AG20443 (cell line): ENCODE measurements around the gene DSCAML1.

Experiments used
- DNase-seq: peaks from one replicate; pipeline ENCODE4 v3.0.0; 2012; ENCODE audit warnings: low spot score, mixed read lengths

Gene DSCAML1

DNA sequence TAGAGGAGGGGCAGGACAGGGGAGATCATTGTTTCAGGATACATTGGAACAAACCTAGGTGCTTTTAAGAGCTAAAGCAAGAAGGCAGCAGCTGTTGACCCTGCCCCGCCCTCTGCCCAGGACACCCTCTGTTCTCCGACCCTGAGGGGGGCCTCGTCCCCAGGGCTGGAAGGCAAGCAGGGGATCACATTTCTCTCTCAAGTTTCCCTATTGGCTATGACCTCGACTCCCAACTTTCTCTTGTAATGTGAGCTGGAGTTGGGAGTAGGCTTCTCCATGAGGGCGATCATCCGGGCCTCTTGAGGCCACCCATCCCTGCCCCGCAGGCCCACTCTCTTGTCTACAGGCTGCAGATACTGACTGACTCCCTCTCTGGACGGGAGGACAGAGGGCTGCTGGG is 37.7 kb downstream of the DSCAML1 start:
- DNase-seq, result no peak

DNA sequence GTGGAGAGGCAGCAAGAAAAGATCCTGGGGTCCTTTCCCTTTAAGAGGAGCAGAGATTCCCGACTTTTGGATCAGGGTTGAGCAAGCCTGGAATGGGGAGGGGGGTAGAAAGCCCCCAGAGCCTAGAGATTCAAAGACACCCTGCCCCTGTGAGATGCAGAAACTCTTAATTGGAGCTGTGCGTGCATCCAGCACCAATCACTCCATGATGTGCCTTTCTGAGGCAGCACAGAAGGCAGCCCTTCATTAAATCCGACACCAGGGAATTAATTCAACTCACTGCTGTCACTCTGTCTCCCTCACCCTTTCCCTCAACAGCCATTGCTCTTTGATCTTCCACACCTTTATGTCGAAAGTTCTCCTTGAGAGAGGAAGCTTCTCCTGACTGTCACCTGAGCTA is 43.0 kb downstream of the DSCAML1 start:
- no peak for DNase-seq

- no peak for DNase-seq
These were observed 44.2 kb downstream of the DSCAML1 start for GRCh38 chr11:117752721-117753237.

- DNase-seq, result no peak
These were observed 44.9 kb downstream of the DSCAML1 start for GRCh38 chr11:117752071-117752470.

DNA sequence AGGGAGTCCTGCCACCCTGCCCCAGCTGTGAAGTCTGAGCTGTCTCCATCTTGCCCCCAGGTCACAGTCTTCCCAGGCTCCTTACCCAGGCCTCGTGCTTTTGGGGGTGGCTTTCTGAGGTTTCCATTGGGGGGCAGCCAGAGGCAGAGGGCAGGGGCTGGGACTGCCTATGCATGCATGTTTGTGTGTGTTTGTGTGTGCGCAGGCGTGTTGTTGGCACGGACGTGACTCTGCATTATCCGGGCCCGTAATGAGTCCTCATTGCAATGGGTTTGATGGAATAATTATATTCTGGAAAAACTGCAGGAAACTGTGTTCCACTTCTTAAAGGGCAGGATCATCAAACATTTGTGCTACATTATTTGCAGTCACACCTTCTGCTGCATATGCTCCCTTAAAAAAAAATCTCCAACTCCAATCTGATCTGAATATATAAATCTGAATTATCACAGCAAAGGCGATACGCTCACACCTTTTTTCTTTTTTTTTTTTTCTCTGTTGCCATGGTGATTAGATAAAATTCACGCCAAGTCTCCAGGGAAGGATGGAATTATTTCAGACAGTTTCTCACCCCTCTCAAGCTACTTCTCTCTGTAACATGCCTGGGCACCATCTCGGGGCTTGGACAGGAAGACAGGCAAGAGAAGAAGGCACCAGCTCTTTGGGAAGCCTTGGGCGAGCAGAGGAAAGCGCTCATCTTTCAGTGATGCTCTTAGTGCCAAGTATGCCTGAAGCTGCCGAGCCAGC is 45.9 kb downstream of the DSCAML1 start:
- no peak for DNase-seq

GRCh38 chr11:117750357-117750756 is 46.7 kb downstream of the DSCAML1 start:
- DNase-seq, result no peak

GRCh38 chr11:117749541-117749910 is 47.5 kb downstream of the DSCAML1 start:
- no peak for DNase-seq

DNA sequence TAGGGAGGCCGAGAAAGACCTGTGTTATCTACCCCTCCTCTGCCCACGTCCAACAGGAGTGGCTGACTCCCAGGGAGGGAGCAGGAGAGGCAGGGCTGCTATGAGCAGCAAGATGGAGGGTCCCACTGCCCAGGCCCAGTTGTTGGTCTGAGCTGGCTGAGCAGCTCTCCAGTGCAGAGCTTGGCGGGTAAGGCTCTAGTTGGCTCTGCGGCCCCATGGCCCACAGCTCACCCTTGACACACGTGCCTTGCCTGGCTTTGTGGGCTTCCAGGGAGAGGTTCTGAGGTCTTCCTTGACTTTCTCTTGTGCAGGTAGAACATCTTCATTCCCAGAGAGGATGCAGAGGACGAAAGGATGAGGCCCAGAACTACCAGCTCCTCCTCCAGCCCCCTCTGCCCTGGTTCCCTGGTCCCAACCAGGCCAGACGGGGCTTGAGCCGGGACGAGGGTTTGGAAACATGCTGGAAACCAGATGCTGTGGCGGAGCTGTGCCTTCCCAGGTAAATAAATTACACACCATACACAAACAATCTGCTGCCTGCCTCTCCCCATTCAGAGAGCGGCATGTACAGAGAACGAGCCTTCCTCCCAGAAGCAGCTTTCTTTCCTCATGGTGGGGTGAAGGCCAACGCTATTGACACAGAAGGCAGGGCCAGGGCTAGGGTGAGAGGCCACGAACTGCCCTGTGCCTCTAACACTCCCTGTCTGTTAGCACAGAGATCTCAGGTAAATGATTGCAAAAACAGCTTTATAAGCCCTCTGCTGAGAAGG is 48.1 kb downstream of the DSCAML1 start:
- no peak for DNase-seq

DNA sequence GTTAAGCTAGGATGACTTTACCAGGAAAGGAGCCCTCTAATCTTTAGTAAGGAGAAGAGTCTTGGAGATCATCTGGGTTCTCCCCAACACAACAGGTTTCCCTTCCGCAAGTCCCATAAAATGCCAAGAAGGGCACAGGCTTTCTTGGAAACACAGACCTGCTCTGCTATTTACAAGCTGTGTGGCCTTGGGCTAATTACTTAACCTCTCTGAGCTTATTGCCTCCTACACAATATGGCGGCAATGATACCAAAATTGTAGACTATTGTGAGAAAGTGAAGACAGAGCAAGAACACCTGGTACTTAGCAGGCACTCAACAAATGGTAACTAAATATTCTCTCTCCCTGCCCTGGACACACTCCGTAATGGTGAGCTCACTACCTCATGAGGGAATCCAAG is 49.1 kb downstream of the DSCAML1 start:
- DNase-seq, result no peak

DNA sequence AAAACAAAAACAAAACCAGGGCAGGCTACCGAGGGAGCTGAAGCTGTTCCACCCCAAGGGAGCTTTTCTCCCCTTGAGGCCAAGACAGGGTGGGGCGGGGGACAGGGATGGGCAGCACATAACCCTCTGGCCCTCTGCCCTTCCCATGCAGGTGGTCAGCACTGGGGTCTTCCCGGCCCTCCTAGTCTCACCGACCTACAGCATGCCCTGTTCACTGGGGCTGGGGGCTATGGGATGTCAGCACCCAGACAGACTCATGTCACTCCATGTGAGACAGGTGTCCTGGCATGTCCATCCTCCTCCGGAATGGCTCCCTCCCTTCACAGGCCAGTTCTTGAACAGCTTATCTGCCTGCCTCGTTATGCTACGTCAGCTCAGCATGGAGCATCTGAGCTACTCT is 51.7 kb downstream of the DSCAML1 start:
- DNase-seq, result no peak

DNA sequence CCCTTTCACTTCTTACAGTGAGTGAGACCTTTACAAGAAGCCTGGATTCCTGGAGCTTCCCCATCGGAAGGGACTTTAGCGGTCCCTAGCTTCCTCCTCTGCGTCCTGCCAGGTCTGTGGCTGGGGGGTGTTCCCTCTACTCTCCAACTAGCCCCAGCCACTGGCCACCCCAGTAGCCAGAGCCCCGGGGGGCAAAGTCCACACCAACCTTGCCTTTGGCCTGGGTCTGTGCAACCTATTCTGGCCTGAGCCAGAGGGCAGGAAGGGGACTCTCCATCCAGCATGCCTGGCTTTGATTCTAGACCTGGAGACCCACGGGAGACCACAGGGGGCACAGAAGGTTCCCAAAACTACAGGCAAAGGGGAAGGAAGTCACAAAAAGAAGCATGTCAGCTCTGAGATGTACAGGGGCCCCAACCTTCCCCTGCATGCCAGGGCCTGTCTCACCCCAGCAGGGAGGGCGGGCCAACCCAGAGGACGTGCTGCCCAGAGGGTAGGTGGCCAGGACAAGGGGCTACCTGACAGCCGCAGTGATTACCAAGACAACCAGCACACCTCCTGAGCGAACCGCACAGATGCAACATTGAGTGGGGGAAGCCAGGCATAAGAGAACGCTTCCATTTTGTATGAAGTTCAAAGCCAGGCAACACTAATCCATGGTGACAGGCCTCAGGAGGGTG is 52.4 kb downstream of the DSCAML1 start:
- no peak for DNase-seq

- DNase-seq, result no peak
These were observed 53.7 kb downstream of the DSCAML1 start for GRCh38 chr11:117743121-117743815.

DNA sequence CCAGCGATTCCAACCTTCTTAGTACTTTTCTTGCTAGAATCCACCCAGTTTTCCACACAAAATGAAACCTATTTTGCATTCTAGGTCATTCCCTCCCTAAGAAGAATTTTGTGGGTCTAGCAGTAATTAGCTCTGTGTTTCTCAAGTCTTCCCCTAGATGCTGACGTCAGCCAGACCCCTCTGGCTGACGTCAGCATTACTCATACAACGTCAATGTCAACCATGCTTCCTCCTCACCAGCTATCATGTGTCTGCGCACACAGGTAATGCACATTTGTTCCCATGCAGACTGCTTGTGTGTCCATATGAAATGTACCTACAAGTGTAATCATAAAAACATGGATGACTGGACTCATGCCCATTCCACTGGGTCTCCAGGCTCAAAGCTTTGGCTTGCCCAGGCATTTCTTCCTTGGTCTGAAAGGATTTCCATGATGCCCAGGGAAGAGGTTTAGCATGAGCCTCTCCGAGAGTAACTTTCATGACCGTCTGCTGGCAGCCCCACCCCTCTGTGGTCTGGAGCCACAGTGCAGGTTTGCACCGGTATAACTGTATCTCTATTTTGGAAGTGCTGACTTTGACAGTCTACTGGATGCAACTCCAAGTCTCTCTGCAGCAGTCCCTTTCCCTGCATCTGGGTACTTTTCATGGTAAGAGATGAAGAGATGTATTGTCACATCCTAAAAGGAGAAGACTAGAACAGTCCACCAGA is 58.6 kb downstream of the DSCAML1 start:
- DNase-seq, result no peak

DNA sequence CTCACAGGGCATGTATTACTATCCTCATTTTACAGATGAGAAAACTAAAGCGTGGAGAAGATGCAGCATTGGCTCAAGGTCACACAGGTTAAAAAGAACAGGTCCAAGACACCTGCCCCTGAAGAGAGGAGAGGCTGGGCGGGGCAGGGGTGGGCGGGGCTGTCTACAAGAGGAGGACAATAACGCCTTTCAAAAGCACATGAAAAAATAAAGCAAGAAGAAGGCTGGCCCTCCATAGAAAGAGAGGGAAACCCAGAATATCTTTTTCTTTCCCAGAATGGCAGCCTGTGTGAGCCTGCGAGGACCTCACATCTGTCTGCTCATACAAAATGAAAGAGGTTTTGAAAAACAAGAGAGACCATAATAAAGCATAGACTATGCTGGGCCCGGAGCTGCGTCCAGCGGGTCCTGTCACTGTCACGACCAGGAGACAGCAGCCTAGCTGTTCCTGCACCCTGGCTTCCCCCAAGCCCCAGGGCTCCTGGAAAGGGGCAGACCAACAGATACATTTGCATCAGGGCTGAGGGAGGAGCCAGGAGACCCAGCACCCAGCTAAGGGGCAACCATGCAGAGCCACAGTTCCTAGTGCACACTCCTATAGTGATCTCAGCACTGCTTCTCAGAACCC is 61.6 kb downstream of the DSCAML1 start:
- no peak for DNase-seq

DNA sequence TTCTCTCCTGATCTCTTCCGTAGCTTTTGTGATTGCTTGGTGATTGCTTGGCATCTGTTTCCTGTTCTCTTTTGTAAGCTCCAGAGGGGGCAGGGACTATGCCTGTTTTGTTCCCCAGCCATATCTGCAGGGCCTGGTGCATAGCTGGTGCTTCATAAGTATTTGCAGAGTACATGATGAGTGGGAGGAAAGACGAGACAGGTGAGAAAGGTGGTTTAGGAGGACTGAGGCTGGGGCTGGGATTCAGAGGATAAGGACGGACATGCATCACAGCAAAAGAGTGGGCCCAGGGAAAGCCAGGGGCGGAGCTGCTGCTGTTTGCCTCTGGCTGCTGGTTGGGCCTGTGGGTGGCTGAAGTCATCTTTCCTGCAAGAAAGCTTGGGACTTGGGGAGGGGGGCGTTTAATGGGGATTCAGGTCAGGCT is 62.4 kb downstream of the DSCAML1 start:
- DNase-seq, result no peak

DNA sequence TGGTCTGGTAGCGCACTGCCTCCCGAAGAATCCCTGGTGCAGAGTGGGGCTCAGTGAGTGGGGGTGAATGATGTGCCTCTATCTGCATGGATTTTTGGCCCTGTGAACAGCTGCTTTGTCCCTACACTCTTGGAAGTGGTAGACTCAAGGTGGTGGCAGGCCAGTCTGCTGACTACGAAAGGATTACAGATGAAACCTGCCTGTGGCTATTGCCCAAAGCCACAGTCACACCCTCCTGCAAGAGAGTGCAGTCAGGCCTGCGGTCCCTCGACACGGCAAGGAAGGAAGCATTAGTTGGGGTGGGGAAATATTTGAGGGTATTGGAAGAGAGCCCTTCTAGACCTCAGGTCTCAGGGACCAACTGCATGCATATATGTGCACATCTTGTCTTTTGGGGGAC is 63.7 kb downstream of the DSCAML1 start:
- DNase-seq, result no peak

DNA sequence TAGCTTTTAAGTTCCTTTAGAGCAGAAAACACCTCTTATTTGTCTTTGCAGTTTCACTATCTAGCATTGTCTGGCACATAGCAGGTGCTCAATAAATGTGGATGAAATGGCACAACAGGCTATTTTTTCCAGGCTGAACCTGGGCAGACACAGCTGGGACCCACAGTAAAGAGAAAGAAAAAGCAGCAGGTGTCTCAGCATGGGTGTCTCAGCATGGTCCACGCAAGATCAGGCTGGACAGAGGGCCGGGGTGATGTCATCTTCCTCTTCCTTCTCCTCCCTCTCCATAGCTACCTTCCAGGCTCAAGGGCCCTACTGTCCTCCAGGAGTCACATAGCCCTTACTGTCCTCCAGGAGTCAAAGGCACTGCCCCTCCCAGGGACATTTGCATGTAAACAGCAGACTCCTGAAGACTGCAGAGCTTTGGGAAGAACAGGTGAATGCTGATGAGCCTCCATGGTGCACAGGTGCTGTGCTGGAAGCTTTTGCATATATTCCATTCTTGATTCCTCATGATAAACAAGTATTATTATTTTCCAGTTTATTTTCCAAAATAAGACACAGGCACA is 65.2 kb downstream of the DSCAML1 start:
- no peak for DNase-seq

- DNase-seq, result no peak
These were observed 66.7 kb downstream of the DSCAML1 start for GRCh38 chr11:117730208-117730800.

DNA sequence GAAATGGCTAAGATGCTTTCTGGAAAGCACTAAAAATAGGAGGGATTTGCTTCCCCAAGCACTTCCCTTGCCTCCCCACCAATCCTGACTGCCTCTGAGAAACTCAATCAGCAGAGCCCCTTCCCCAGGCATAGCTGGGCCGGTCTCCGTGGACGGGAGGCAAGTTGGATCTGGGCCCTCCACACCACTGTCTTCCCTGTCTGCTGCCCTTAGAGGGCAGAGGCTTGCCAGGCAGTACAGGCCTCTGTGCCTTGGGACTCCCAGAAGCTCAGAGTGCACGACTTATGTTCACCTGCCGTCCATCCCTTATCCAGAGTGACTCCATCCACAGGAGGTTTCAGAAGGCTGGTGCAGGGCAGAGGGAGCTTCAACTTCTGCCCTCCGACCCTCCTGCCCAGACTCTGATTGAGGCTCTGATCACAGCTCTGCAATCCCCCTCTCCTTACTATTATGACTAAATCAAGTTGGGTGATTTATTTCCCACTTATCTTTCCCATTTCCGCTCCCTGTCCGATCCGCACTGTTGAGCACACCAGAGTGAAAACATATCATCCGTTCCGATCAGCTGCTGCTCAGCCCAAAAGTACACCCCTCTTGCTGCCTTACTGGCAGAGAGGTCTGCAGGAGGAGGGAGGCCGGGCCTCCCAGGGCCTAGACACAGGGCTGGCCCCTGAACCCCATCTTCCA is 71.8 kb downstream of the DSCAML1 start:
- no peak for DNase-seq

DNA sequence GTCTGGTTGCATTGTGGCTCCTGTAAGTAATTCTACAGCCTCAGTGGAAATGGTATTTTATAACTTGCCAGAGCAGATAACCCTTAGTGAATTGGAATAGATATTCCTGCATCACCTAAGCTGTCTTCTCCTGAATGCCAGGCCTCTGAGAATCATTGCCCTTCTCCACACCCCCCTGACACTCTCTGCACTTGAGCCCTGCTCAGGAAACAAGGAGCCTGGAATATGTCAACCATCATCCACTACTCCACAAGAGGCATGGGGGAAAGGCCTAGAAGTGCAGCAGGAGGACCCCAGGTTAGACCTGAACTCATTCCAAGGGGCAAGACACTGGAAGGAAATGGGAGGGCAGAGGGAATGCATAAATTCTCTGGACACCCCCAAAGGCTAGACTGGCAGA is 72.4 kb downstream of the DSCAML1 start:
- DNase-seq, result no peak
